HepG2 (cell line): ENCODE data around the gene MRPL14. TPM values are rescaled to one million over a fixed set of nuclear protein-coding genes. Genes with fewer than 3 reads are reported as not detected.

Source experiments
- ADNP ChIP-seq: sonication (generic); formaldehyde crosslinking; IDR thresholded peaks from 2 replicates; pipeline ENCODE4 v1.4.0; 2020; ENCODE audit warnings: missing genetic modification reagents
- JUNB ChIP-seq: sonication (generic); formaldehyde crosslinking; IDR thresholded peaks from 2 replicates; pipeline ENCODE4 v1.8.0; 2022; ENCODE audit warnings: missing genetic modification reagents, mild to moderate bottlenecking, borderline replicate concordance
- NCOA2 ChIP-seq: sonication (generic); formaldehyde crosslinking; IDR thresholded peaks from 2 replicates; pipeline ENCODE4 v1.8.0; 2022; ENCODE audit warnings: inconsistent platforms
- NFKBIZ ChIP-seq: IDR thresholded peaks from 2 replicates; pipeline ENCODE4 v1.6.1; 2018; ENCODE audit warnings: missing genetic modification reagents, missing compliant biosample characterization
- PAWR ChIP-seq: sonication (generic); formaldehyde crosslinking; IDR thresholded peaks from 2 replicates; pipeline ENCODE4 v1.4.0; 2020; ENCODE audit warnings: missing genetic modification reagents, mild to moderate bottlenecking, borderline replicate concordance
- PBX3 ChIP-seq: sonication (generic); formaldehyde crosslinking; IDR thresholded peaks from 2 replicates; pipeline ENCODE4 v1.8.1; 2023; ENCODE audit warnings: missing genetic modification reagents, inconsistent platforms, borderline replicate concordance
- PHF21A ChIP-seq: sonication (generic); formaldehyde crosslinking; IDR thresholded peaks from 2 replicates; pipeline ENCODE4 v1.5.0; 2020; ENCODE audit warnings: mild to moderate bottlenecking, missing genetic modification reagents
- POGZ ChIP-seq: sonication (generic); formaldehyde crosslinking; IDR thresholded peaks from 2 replicates; pipeline ENCODE4 v1.4.0; 2020; ENCODE audit warnings: mild to moderate bottlenecking, missing genetic modification reagents
- RCOR2 ChIP-seq: IDR thresholded peaks from 2 replicates; pipeline ENCODE4 v1.6.1; 2016; ENCODE audit warnings: missing biosample characterization, missing genetic modification reagents
- SOX6 ChIP-seq, 2 experiments: fragments of 450-650 bp in 1 of 2; sonication (generic) in 1 of 2; formaldehyde crosslinking in 1 of 2; IDR thresholded peaks; 2 replicates each; pipeline versions ENCODE4 v1.4.0 to v1.6.1; 2017 to 2020; ENCODE audit warnings: antibody characterized with exemption in 1 of 2, mild to moderate bottlenecking in 1 of 2, missing genetic modification reagents in 1 of 2
- STAT5B ChIP-seq: sonication (generic); formaldehyde crosslinking; IDR thresholded peaks from 2 replicates; pipeline ENCODE4 v1.4.0; 2020; ENCODE audit warnings: missing genetic modification reagents
- TFAP4 ChIP-seq: sonication (generic); IDR thresholded peaks from 2 replicates; pipeline ENCODE4 v1.6.1; 2016; ENCODE audit warnings: low read depth, borderline replicate concordance
- THAP11 ChIP-seq: IDR thresholded peaks from 2 replicates; pipeline ENCODE4 v1.6.1; 2016; ENCODE audit warnings: missing biosample characterization, missing genetic modification reagents
- ZNF550 ChIP-seq: sonication (generic); formaldehyde crosslinking; IDR thresholded peaks from 2 replicates; pipeline ENCODE4 v1.4.0; 2020; ENCODE audit warnings: mild to moderate bottlenecking, missing genetic modification reagents, borderline replicate concordance
- ZNF7 ChIP-seq: IDR thresholded peaks from 2 replicates; pipeline ENCODE4 v1.6.1; 2016; ENCODE audit warnings: missing biosample characterization, missing genetic modification reagents
- polyA plus RNA-seq, 8 experiments: library from polyadenylated mRNA; depleted of rRNA in 3 of 8; stranded (reverse) in 7 of 8; unstranded in 1 of 8; fragments of >200 nt; fragmentation: Illumina TruSeq in 4 of 8; extraction: Trizol in 4 of 8; gene quantifications; 2 replicates each; pipeline versions ENCODE4 v1.2.1 to v1.2.3, GENCODE V29; 2011 to 2016; ENCODE audit warnings: low read depth in 4 of 8, missing spikeins in 1 of 8, mixed read lengths in 1 of 8; ENCODE audit not compliant: insufficient read depth in 1 of 8
- total RNA-seq, 5 experiments: library from RNA; depleted of rRNA; stranded (reverse); fragments of >200 nt; fragmentation: Illumina TruSeq; extraction: Trizol; gene quantifications; 2 replicates each; pipeline ENCODE4 v1.2.3, GENCODE V29; 2016; ENCODE audit warnings: low read depth in 1 of 5
- TF ChIP-seq, protein P1 (sequence below): sonication (generic); formaldehyde crosslinking; IDR thresholded peaks from 2 replicates; pipeline ENCODE4 v1.8.0; 2022; ENCODE audit warnings: mild to moderate bottlenecking, missing genetic modification reagents
- TF ChIP-seq, protein P2 (sequence below): sonication (generic); formaldehyde crosslinking; IDR thresholded peaks from 2 replicates; pipeline ENCODE4 v1.5.0; 2020; ENCODE audit warnings: missing genetic modification reagents, mild to moderate bottlenecking, borderline replicate concordance
- TF ChIP-seq, protein P3 (sequence below): sonication (generic); formaldehyde crosslinking; IDR thresholded peaks from 2 replicates; pipeline ENCODE4 v1.9.0; 2021; ENCODE audit warnings: missing genetic modification reagents, borderline replicate concordance
- TF ChIP-seq, protein P4 (sequence below): sonication (generic); formaldehyde crosslinking; IDR thresholded peaks from 2 replicates; pipeline ENCODE4 v1.4.0; 2020; ENCODE audit warnings: mild to moderate bottlenecking, missing genetic modification reagents, borderline replicate concordance
- TF ChIP-seq, protein P5 (sequence below): sonication (generic); formaldehyde crosslinking; IDR thresholded peaks from 2 replicates; pipeline ENCODE4 v1.4.0; 2020; ENCODE audit warnings: missing genetic modification reagents

Gene MRPL14
- total and polyA plus RNA-seq, 2 of the 13 experiments (the other 11 are each of a cell fraction or from before 2014, with no cell fraction given): 157 to 178 TPM

GRCh38 chr6:44142835-44143234 lies 15.6 kb upstream of the MRPL14 start (continued):
- TF ChIP-seq ZNF7 (CRISPR knock-in tag) (no peak), SOX6 (IDR thresholded peaks at IDR 0.05) (no peak), SOX6 (CRISPR knock-in tag; IDR thresholded peaks at IDR 0.05) (peak; percentile 69), ZNF550 (no peak), PBX3 (CRISPR knock-in tag) (no peak), ADNP (CRISPR knock-in tag) (no peak), NCOA2 (CRISPR knock-in tag) (no peak), THAP11 (CRISPR knock-in tag) (no peak), RCOR2 (no peak), PHF21A (CRISPR knock-in tag) (peak; percentile 74), POGZ (CRISPR knock-in tag) (no peak), STAT5B (CRISPR knock-in tag) (no peak), JUNB (no peak), TFAP4 (no peak), PAWR (no peak), NFKBIZ (CRISPR knock-in tag) (no peak)
- TF ChIP-seq, protein P1, sequence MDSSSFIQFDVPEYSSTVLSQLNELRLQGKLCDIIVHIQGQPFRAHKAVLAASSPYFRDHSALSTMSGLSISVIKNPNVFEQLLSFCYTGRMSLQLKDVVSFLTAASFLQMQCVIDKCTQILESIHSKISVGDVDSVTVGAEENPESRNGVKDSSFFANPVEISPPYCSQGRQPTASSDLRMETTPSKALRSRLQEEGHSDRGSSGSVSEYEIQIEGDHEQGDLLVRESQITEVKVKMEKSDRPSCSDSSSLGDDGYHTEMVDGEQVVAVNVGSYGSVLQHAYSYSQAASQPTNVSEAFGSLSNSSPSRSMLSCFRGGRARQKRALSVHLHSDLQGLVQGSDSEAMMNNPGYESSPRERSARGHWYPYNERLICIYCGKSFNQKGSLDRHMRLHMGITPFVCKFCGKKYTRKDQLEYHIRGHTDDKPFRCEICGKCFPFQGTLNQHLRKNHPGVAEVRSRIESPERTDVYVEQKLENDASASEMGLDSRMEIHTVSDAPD: no peak
- TF ChIP-seq, protein P2, sequence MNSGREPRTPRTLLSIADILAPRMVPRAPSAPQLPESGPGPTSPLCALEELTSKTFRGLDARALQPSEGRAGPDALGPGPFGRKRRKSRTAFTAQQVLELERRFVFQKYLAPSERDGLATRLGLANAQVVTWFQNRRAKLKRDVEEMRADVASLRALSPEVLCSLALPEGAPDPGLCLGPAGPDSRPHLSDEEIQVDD (CRISPR knock-in tag): no peak
- TF ChIP-seq, protein P3, sequence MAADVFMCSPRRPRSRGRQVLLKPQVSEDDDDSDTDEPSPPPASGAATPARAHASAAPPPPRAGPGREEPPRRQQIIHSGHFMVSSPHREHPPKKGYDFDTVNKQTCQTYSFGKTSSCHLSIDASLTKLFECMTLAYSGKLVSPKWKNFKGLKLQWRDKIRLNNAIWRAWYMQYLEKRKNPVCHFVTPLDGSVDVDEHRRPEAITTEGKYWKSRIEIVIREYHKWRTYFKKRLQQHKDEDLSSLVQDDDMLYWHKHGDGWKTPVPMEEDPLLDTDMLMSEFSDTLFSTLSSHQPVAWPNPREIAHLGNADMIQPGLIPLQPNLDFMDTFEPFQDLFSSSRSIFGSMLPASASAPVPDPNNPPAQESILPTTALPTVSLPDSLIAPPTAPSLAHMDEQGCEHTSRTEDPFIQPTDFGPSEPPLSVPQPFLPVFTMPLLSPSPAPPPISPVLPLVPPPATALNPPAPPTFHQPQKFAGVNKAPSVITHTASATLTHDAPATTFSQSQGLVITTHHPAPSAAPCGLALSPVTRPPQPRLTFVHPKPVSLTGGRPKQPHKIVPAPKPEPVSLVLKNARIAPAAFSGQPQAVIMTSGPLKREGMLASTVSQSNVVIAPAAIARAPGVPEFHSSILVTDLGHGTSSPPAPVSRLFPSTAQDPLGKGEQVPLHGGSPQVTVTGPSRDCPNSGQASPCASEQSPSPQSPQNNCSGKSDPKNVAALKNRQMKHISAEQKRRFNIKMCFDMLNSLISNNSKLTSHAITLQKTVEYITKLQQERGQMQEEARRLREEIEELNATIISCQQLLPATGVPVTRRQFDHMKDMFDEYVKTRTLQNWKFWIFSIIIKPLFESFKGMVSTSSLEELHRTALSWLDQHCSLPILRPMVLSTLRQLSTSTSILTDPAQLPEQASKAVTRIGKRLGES (CRISPR knock-in tag): no peak
- TF ChIP-seq, protein P4, sequence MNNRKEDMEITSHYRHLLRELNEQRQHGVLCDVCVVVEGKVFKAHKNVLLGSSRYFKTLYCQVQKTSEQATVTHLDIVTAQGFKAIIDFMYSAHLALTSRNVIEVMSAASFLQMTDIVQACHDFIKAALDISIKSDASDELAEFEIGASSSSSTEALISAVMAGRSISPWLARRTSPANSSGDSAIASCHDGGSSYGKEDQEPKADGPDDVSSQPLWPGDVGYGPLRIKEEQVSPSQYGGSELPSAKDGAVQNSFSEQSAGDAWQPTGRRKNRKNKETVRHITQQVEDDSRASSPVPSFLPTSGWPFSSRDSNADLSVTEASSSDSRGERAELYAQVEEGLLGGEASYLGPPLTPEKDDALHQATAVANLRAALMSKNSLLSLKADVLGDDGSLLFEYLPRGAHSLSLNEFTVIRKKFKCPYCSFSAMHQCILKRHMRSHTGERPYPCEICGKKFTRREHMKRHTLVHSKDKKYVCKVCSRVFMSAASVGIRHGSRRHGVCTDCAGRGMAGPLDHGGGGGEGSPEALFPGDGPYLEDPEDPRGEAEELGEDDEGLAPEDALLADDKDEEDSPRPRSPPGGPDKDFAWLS: no peak
- TF ChIP-seq, protein P5, sequence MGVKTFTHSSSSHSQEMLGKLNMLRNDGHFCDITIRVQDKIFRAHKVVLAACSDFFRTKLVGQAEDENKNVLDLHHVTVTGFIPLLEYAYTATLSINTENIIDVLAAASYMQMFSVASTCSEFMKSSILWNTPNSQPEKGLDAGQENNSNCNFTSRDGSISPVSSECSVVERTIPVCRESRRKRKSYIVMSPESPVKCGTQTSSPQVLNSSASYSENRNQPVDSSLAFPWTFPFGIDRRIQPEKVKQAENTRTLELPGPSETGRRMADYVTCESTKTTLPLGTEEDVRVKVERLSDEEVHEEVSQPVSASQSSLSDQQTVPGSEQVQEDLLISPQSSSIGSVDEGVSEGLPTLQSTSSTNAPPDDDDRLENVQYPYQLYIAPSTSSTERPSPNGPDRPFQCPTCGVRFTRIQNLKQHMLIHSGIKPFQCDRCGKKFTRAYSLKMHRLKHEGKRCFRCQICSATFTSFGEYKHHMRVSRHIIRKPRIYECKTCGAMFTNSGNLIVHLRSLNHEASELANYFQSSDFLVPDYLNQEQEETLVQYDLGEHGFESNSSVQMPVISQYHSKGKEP (CRISPR knock-in tag): no peak
